Placental pericyte (primary cell): ENCODE measurements around the gene SOWAHC. TPM values are rescaled to one million over a fixed set of nuclear protein-coding genes. Genes with fewer than 3 reads are reported as not detected.

Source experiments
- total RNA-seq: library from RNA; depleted of rRNA; stranded (reverse); fragments of >200 nt; gene quantifications from 2 replicates; pipeline ENCODE4 v1.2.3, GENCODE V29; 2012

SOWAHC gene, protein sequence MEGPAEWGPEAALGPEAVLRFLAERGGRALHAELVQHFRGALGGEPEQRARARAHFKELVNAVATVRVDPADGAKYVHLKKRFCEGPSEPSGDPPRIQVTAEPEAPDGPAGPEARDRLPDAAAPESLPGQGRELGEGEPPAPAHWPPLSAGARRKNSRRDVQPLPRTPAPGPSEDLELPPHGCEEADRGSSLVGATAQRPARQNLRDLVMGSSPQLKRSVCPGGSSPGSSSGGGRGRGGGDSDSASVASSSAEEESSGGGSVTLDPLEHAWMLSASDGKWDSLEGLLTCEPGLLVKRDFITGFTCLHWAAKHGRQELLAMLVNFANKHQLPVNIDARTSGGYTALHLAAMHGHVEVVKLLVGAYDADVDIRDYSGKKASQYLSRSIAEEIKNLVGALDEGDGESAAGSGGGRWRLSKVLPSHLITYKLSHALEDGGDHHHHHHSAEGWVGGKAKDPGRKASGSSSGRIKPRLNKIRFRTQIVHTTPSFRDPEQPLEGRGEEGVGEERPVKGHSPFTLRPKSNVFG
- 5.0 and 14.0 TPM in 2 replicates for total RNA-seq

DNA sequence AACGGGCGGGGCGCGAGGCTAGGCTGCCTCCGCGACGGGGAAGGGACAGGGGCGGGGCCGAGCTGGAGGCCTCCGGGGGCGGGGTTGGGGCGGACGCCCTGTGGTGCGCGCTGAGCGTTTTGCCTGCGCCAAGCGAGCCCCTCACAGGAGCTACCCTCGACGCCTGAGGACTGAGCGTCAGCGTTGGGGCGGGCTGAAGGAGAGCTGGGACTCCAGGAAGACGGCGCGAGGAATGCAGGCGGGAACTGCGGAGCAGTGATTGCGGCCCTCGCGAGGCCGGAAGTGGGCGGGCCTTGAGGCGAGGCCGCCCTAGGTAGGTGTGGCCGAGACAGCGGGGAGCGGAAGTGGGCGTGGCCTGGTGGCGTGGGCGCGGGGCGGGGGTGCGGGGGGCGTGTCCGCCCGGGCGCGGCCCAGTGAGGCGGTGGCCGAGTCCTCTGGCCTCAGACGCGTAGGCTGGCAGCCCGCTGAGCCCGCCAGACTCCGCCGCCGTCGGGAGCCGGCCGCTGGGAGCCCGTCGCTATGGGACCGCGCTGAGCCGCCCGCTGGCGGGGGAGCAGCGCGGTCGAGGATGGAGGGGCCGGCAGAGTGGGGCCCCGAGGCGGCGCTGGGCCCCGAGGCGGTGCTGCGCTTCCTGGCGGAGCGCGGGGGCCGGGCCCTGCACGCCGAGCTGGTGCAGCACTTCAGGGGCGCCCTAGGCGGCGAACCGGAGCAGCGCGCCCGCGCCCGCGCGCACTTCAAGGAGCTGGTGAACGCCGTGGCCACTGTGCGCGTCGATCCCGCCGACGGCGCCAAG lies at the start of gene SOWAHC, which contains the start of gene SEPTIN10:
Gene SOWAHC (plus strand): TSS at position 443 of the 793 bp plus-strand sequence. CDS start 126 bp downstream, at position 569.
Gene SEPTIN10 (minus strand): TSS at position 45 of the 793 bp plus-strand sequence. CDS start 139 bp downstream, outside the sequence.

Other genes starting within 250 kb of the SOWAHC start
- gene SEPTIN10, start 398 bp upstream of the SOWAHC start, total RNA-seq, result 93.4 and 105 TPM in 2 replicates
- 17.9 and 42.7 TPM in 2 replicates for gene RGPD5, start 179.9 kb downstream of the SOWAHC start, total RNA-seq